OCI-LY3 (cell line): ENCODE data around the gene GPX1.

Experiments used
- EZH2phosphoT487 ChIP-seq: fragments of 200-600 bp; shearing (Covaris generic); IDR thresholded peaks from 2 replicates; pipeline ENCODE4 v1.6.1; 2018; ENCODE audit warnings: antibody characterized with exemption, mixed run types, low read depth
- TF ChIP-seq, protein P1 (sequence below): fragments of 200-600, 300-600 bp; sonication (generic); IDR thresholded peaks from 2 replicates; pipeline ENCODE4 v1.5.1; 2014; ENCODE audit warnings: antibody characterized with exemption, low read length, low read depth

DNA sequence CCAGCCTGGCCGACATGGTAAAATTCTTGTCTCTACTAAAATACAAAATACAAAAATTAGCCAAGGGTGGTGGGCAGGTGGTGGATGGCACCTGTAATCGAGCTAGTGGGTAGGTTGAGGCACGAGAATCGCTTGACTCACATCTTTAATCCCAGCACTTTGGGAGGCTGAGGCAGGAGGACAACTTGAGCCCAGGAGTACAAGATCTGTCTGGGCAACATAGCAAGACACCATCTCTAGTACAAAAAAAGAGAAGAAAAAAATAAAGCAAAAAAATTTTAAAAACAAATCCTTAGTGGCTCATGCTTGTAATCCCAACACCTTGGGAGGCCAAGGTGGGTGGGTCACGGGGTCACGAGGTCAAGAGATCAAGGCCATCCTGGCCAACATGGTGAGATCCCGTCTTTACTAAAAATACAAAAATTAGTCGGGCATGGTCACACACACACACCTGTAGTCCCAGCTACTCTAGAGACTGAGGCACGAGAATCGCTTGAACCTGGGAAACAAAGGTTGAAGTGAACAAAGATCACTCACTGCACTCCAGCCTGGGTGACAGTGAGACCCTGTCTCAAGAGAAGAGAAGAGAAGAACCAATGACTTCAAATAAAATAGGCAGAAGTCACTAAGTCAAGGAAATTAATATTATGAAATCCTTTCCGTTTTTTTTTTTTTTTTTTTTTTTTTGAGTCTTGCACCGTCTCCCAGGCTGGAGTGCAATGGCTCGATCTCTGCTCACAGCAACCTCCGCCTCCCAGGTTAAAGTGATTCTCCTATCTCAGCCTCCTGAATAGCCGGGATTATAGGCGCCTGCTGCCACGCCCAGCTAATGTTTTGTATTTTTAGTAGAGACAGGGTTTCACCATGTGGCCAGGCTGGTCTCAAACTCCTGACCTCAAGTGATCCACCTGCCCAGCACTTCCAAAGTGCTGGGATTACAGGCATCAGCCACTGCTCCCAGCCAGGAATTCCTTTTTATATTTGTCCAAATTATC is 48.7 kb upstream of the GPX1 start:
- TF ChIP-seq, protein P1, sequence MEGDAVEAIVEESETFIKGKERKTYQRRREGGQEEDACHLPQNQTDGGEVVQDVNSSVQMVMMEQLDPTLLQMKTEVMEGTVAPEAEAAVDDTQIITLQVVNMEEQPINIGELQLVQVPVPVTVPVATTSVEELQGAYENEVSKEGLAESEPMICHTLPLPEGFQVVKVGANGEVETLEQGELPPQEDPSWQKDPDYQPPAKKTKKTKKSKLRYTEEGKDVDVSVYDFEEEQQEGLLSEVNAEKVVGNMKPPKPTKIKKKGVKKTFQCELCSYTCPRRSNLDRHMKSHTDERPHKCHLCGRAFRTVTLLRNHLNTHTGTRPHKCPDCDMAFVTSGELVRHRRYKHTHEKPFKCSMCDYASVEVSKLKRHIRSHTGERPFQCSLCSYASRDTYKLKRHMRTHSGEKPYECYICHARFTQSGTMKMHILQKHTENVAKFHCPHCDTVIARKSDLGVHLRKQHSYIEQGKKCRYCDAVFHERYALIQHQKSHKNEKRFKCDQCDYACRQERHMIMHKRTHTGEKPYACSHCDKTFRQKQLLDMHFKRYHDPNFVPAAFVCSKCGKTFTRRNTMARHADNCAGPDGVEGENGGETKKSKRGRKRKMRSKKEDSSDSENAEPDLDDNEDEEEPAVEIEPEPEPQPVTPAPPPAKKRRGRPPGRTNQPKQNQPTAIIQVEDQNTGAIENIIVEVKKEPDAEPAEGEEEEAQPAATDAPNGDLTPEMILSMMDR: no peak
- TF ChIP-seq EZH2phosphoT487: no peak
